GM21360 (cell line): Measurements from ENCODE around the gene PTH2.
"Not testable (repeated sequence)": the region's sequence is repeated elsewhere in the genome, so short reads cannot be mapped to it uniquely, and the experiment has no call there.

ENCODE experiments used
- ATAC-seq: cut with Tn5 transposase; IDR thresholded peaks from one replicate; pipeline ENCODE4 v1.9.1; 2021; ENCODE audit warnings: mild to moderate bottlenecking, moderate library complexity; ENCODE audit not compliant: unreplicated experiment

Gene PTH2

GRCh38 chr19:49423071-49423984 is at the start of gene PTH2:
Gene PTH2, minus strand, starts transcription at chr19:49423441. Its CDS starts 102 bp downstream, at chr19:49423339.
- ATAC-seq: no peak

GRCh38 chr19:49472936-49473335 is 49.7 kb upstream of the PTH2 start:
- ATAC-seq: no peak

- ATAC-seq: no peak
Measured at GRCh38 chr19:49470615-49470978, 47.4 kb upstream of the PTH2 start.

GRCh38 chr19:49469828-49470614 is 46.8 kb upstream of the PTH2 start:
- ATAC-seq: no peak

GRCh38 chr19:49468746-49469447 is 45.7 kb upstream of the PTH2 start:
- ATAC-seq: peak; percentile 38

GRCh38 chr19:49468199-49468598 is 45.0 kb upstream of the PTH2 start:
- ATAC-seq: no peak

GRCh38 chr19:49465371-49465770 is 42.1 kb upstream of the PTH2 start:
- no peak for ATAC-seq

- ATAC-seq: no peak
Measured at GRCh38 chr19:49463960-49464740, 40.9 kb upstream of the PTH2 start.

- ATAC-seq: no peak
Measured at GRCh38 chr19:49462492-49462891, 39.3 kb upstream of the PTH2 start.

- no peak for ATAC-seq
Measured at GRCh38 chr19:49461656-49462055, 38.4 kb upstream of the PTH2 start.

- not testable (repeated sequence) for ATAC-seq
Measured at GRCh38 chr19:49461130-49461529, 37.9 kb upstream of the PTH2 start.

- no peak for ATAC-seq
Measured at GRCh38 chr19:49459388-49459787, 36.1 kb upstream of the PTH2 start.

GRCh38 chr19:49458567-49458903 is 35.3 kb upstream of the PTH2 start:
- ATAC-seq: no peak

GRCh38 chr19:49456326-49456725 is 33.1 kb upstream of the PTH2 start:
- ATAC-seq: no peak

GRCh38 chr19:49455773-49456172 is 32.5 kb upstream of the PTH2 start:
- ATAC-seq: no peak

GRCh38 chr19:49453757-49454240 is 30.6 kb upstream of the PTH2 start:
- no peak for ATAC-seq

- peak; percentile 70 for ATAC-seq
Measured at GRCh38 chr19:49453013-49453756, 29.9 kb upstream of the PTH2 start, which contains the start of gene ALDH16A1. Gene ALDH16A1, plus strand, starts transcription at chr19:49453225. Its CDS starts 107 bp downstream, at chr19:49453332.

GRCh38 chr19:49451430-49452181 is 28.4 kb upstream of the PTH2 start, which contains the start of gene PIH1D1:
Gene PIH1D1, minus strand, starts transcription at chr19:49451814. Its CDS starts 240 bp downstream, at chr19:49451574.
- ATAC-seq: peak; percentile 38

- no peak for ATAC-seq
Measured at GRCh38 chr19:49450405-49450804, 27.2 kb upstream of the PTH2 start.
